SK-N-MC (cell line): ENCODE results near the gene LIM2.

Experiments
- EZH2 ChIP-seq: fragments of 200-600 bp; sonication (generic); IDR thresholded peaks from one replicate; pipeline ENCODE4 v1.6.1; 2017; ENCODE audit warnings: antibody characterized with exemption
- POLR2AphosphoS5 ChIP-seq: IDR thresholded peaks from 2 replicates; pipeline ENCODE4 v1.6.1; 2012; ENCODE audit warnings: mild to moderate bottlenecking, low read depth, low read length, borderline replicate concordance

DNA sequence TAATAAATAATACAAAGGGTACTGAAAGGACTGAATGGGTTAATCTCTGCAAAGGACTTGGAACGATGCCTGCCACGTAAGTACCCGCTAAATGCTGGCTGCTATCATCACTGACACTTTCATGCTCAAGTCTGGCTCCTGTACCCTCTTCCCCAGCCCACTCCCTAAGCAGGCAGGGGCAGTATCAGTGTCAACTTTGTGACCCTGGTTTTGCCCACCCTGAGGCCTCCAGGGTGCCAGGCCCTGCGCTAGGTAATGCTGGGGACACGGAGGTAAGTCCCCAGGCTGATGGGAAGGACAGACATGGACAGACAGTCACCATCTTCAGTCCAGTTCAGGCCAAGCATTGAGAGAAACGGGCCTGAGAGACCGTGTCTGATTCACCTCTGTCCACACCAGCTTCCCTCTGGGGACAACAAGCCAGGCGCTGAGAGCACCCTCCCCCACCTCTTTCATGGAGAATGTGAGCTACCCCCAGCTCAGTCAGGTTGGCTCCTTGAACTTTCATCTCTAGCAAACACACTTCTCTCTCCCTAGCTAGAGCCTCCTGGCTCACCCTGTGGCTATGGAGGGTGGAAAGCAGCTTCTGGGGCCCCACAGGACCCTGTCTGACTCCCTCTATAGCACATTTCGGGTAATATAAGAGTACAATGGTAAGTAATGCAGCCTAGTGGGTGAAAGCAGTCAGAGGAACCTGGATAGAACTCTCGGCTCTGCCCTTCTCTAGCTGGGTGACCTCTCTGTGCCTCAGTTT, 22.4 kb downstream of the LIM2 start:
- TF ChIP-seq POLR2AphosphoS5 (no peak), EZH2 (no peak)
